BE2C (cell line): ENCODE data around the gene TRIO.
A peak's percentile ranks its signal among the peaks of the same experiment; 100 is the strongest.

Source experiments
- DNase-seq: peaks from one replicate; pipeline ENCODE4 v3.0.0-alpha.2; 2020
- H3K27me3 ChIP-seq: fragments of 250-450 bp; sonication (Bioruptor Pico); 2 replicates; pipeline ENCODE4 v1.5.1; 2020; ENCODE audit warnings: mild to moderate bottlenecking
- H3K36me3 ChIP-seq: fragments of 250-450 bp; sonication (Bioruptor Pico); 2 replicates; pipeline ENCODE4 v1.5.1; 2020; ENCODE audit warnings: mild to moderate bottlenecking
- H3K4me1 ChIP-seq: fragments of 250-450 bp; sonication (Bioruptor Pico); 2 replicates; pipeline ENCODE4 v1.5.1; 2020
- H3K4me3 ChIP-seq: 2 replicates; pipeline ENCODE4 v1.5.1; 2011; ENCODE audit warnings: low read depth, low read length
- H3K9me3 ChIP-seq: fragments of 250-450 bp; sonication (Bioruptor Pico); 2 replicates; pipeline ENCODE4 v1.5.1; 2020
- CTCF ChIP-seq: IDR thresholded peaks from 2 replicates; pipeline ENCODE4 v1.5.1; 2012; ENCODE audit warnings: mild to moderate bottlenecking, low read depth, low read length

Gene TRIO

GRCh38 chr5:14153071-14153864 is 10.1 kb downstream of the TRIO start:
- Histone ChIP-seq H3K27me3 (no peaks in the 10 kb centered on the region), H3K4me1 (peaks cover 76% of the 10 kb centered on the region), H3K4me3 (0 out of 2 replicates have a peak overlapping the region, but pooled peaks have one; percentile 33), H3K9me3 (no peaks in the 10 kb centered on the region; the same call in 1 of the 2 replicates), H3K36me3 (no peaks in the 10 kb centered on the region)
- DNase-seq = peak; percentile 43
- no peak for TF ChIP-seq CTCF

GRCh38 chr5:14153932-14154731 is 11.0 kb downstream of the TRIO start:
- Histone ChIP-seq H3K4me3 (peak overlapping the region; percentile 33), H3K27me3 (no peaks in the 10 kb centered on the region), H3K9me3 (no peaks in the 10 kb centered on the region), H3K4me1 (peaks cover 68% of the 10 kb centered on the region), H3K36me3 (no peaks in the 10 kb centered on the region)
- TF ChIP-seq CTCF = no peak
- DNase-seq = peak; percentile 77

- peaks cover 58% of the 10 kb centered on the region for H3K4me1 ChIP-seq
- no peak for DNase-seq
- no peak for TF ChIP-seq CTCF
- no peaks in the 10 kb centered on the region for H3K27me3 ChIP-seq
- H3K9me3 ChIP-seq = no peaks in the 10 kb centered on the region
- H3K4me3 ChIP-seq = no peak overlapping the region
- no peaks in the 10 kb centered on the region for H3K36me3 ChIP-seq
Observed at GRCh38 chr5:14155075-14155474, 11.9 kb downstream of the TRIO start.

- Histone ChIP-seq H3K27me3 (no peaks in the 10 kb centered on the region), H3K4me3 (no peak overlapping the region), H3K36me3 (no peaks in the 10 kb centered on the region), H3K4me1 (peaks cover 52% of the 10 kb centered on the region), H3K9me3 (no peaks in the 10 kb centered on the region)
- TF ChIP-seq CTCF = no peak
- no peak for DNase-seq
Observed at GRCh38 chr5:14155739-14156138, 12.6 kb downstream of the TRIO start.

GRCh38 chr5:14156290-14156649 is 13.1 kb downstream of the TRIO start:
- Histone ChIP-seq H3K36me3 (no peaks in the 10 kb centered on the region), H3K9me3 (no peaks in the 10 kb centered on the region), H3K27me3 (no peaks in the 10 kb centered on the region), H3K4me1 (peaks cover 48% of the 10 kb centered on the region), H3K4me3 (peak overlapping the region; percentile 23; the same call in 1 of the 2 replicates)
- no peak for DNase-seq
- TF ChIP-seq CTCF = no peak
